Measurements from ENCODE around the gene DAB1. TPM values are rescaled to one million over a fixed set of nuclear protein-coding genes. Genes with fewer than 3 reads are reported as not detected.

The DAB1 gene
- total and polyA plus RNA-seq, 8 donors = 0.04 to 1.4 (median 0.39) TPM

DNA sequence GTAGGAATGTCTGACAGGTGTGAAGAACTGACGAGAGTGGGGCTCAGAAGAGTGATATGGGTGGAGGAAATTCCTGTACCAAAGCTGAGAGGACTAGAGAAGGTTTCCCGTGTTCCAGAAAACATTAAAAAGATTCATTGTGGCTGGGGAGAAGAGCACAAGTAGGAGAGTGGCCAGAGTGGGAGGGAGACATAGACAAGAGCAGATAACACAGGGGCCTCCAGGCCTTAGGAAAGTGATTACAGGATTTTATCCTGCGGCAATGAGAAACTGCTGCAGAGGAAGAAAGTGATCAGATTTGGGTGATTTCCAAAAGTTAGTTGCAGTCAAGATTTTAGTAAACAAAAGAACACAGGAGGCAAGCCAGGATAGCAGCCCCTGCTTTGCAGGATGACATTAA lies 465.9 kb downstream of the DAB1 start:
- intact Hi-C loops (cut with DNase I) = no loop called here
- FAIRE-seq (no peak), ATAC-seq (no peak), DNase-seq (no peak)
- H3K27me3 ChIP-seq = no peaks in the 10 kb centered on the region
- no peak overlapping the region for H3K27ac ChIP-seq
- no peaks in the 10 kb centered on the region for H3K9me3 ChIP-seq
- TF ChIP-seq, protein P1, sequence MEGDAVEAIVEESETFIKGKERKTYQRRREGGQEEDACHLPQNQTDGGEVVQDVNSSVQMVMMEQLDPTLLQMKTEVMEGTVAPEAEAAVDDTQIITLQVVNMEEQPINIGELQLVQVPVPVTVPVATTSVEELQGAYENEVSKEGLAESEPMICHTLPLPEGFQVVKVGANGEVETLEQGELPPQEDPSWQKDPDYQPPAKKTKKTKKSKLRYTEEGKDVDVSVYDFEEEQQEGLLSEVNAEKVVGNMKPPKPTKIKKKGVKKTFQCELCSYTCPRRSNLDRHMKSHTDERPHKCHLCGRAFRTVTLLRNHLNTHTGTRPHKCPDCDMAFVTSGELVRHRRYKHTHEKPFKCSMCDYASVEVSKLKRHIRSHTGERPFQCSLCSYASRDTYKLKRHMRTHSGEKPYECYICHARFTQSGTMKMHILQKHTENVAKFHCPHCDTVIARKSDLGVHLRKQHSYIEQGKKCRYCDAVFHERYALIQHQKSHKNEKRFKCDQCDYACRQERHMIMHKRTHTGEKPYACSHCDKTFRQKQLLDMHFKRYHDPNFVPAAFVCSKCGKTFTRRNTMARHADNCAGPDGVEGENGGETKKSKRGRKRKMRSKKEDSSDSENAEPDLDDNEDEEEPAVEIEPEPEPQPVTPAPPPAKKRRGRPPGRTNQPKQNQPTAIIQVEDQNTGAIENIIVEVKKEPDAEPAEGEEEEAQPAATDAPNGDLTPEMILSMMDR (IDR thresholded peaks at IDR 0.05) = no peak
- 48 to 55% methylated on average over 3 of the region's 3 CpGs for WGBS, 2 donors
- no peaks in the 10 kb centered on the region for H3K4me1 ChIP-seq
- H3K36me3 ChIP-seq = no peaks in the 10 kb centered on the region
- no peak overlapping the region for H3K4me3 ChIP-seq

DNA sequence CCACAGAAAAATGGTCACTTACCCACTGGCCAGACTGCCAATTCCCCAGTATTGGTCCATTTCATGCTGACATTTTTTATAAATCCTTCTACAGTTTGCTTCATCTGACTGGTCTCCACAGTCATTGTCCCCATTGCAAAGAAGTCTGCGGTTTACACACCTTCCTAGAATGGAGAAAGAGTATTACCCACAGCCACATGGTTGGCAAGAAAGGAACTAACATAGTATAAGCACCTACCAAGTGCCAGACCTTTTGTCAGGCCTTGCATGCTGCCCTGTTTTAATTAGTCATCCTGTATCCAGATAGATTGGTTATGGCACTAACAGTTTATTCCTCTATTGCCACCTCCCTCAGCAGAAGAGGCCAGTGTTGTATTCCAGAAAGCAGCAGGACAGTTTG lies 469.2 kb downstream of the DAB1 start:
- ATAC-seq (no peak), FAIRE-seq (no peak), DNase-seq (no peak)
- H3K36me3 ChIP-seq = no peaks in the 10 kb centered on the region
- intact Hi-C loops (cut with DNase I) = no loop called here
- TF ChIP-seq, protein P1 (IDR thresholded peaks at IDR 0.05) = no peak
- H3K4me3 ChIP-seq = no peak overlapping the region
- 90 to 100% methylated on average over 1 of the region's 1 CpG for WGBS, 2 donors
- no peak overlapping the region for H3K27ac ChIP-seq
- no peaks in the 10 kb centered on the region for H3K4me1 ChIP-seq
- H3K9me3 ChIP-seq = no peaks in the 10 kb centered on the region
- H3K27me3 ChIP-seq = no peaks in the 10 kb centered on the region

DNA sequence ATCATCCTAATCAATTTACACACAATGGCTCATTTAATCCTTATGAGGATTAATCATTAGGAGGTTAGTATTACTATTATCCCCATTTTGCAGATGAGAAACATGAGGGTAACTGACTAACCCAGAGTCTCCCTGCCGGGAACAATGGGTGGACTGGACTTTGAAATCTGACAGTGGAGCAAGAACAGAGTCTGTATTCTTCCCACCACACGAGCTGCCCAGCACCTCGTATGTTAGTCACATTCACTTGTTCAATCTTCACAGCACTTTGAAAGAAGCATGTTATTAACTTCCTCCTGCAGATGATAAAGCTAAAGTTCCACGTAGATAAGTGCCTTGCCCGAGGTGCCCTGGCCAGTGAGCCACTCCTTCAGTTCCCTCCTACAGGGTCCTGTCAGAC lies 470.5 kb downstream of the DAB1 start:
- no peaks in the 10 kb centered on the region for H3K27me3 ChIP-seq
- DNase-seq = no peak
- no peak overlapping the region for H3K4me3 ChIP-seq
- H3K27ac ChIP-seq = no peak overlapping the region
- intact Hi-C loops (cut with DNase I) = no loop called here
- H3K4me1 ChIP-seq = no peaks in the 10 kb centered on the region
- WGBS, 2 donors = 58 to 61% methylated on average over 5 of the region's 5 CpGs
- ATAC-seq = no peak
- no peaks in the 10 kb centered on the region for H3K9me3 ChIP-seq
- no peaks in the 10 kb centered on the region for H3K36me3 ChIP-seq
- TF ChIP-seq, protein P1 (IDR thresholded peaks at IDR 0.05) = no peak
- FAIRE-seq = no peak

DNA sequence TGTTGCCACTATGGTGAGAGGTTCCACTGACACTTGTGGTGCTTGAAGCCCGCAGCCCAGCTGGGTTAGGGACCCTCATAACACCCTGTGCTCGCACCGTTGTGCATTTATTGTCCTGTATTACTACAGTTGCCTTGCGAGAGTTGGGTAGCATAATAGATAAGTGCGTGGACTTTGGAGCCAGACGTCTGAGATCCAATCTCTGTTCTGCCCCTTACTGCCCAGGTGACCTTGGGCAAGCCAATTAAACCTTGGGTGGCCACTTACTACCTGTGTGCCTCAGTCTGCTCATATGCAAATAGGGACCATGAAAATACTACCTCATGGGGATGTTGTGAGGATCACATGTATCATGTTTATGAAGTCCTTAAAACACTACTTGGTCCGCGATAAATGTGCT lies 471.4 kb downstream of the DAB1 start:
- Histone ChIP-seq H3K4me1 (no peaks in the 10 kb centered on the region), H3K4me3 (no peak overlapping the region), H3K9me3 (no peaks in the 10 kb centered on the region), H3K36me3 (no peaks in the 10 kb centered on the region), H3K27ac (no peak overlapping the region), H3K27me3 (no peaks in the 10 kb centered on the region)
- TF ChIP-seq, protein P1 (IDR thresholded peaks at IDR 0.05) = no peak
- DNase-seq (no peak), FAIRE-seq (no peak), ATAC-seq (peak in 1 of 4 donors; percentile 24)
- intact Hi-C loops (cut with DNase I) = no loop called here
- WGBS, 2 donors = 60 to 62% methylated on average over 8 of the region's 8 CpGs

DNA sequence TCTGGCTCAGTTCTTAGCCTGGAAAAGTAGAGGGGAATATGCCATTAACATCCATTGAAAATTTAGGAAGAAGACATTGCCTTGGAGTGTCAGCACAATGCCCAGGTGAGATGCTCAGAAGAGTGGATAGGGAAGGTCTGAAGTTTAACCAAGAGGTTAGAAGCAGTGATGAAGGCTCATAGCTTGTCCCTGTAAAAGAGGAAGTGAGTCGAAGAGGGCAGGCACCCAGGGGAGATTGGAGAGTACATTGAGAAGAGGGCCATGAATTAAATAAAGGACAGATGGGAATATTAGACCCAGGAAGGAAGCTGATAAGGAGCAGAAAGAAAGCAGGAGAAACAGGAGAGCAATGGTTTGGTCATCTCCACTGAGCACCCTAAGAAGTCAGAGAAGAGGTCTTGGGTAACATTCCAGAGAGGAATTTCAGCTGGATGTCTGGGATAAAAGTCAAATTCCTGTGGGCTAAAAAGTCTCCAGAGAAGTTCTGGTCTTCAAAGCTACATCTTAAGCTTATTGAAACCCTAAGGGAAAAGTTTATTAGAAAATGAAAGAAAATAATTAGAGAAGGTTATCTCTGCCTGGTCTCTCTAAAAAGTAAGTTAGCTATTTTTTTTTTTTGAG lies 475.3 kb downstream of the DAB1 start:
- Histone ChIP-seq H3K36me3 (no peaks in the 10 kb centered on the region), H3K27me3 (no peaks in the 10 kb centered on the region), H3K4me3 (no peak overlapping the region), H3K27ac (no peak overlapping the region), H3K9me3 (no peaks in the 10 kb centered on the region), H3K4me1 (no peaks in the 10 kb centered on the region)
- intact Hi-C loops (cut with DNase I) = no loop called here
- ATAC-seq = no peak
- TF ChIP-seq, protein P1 (IDR thresholded peaks at IDR 0.05) = no peak
- WGBS, 2 donors = 72 to 85% methylated on average over 1 of the region's 1 CpG
- DNase-seq = no peak
- FAIRE-seq = no peak

All from pancreas (tissue), 10 donors.